Common myeloid progenitor, CD34-positive (primary cell): ENCODE results near the gene ENOX2.

Source experiments
- CTCF ChIA-PET: fragments of 350-600 bp; sonication (Branson Sonifier 250); formaldehyde crosslinking; loops from one replicate; lab custom pipeline; 2021; ENCODE audit warnings: antibody characterized with exemption; lab: Charles Lee
- POLR2A ChIA-PET: fragments of 350-600 bp; sonication (Branson Sonifier 250); formaldehyde crosslinking; loops from one replicate; lab custom pipeline; 2021; ENCODE audit warnings: antibody characterized with exemption; lab: Charles Lee
- DNase-seq, 3 donors: peaks; one replicate each; pipeline versions ENCODE4 v3.0.0 to v3.0.0-alpha.2; 2013
- H3K27ac ChIP-seq, 2 experiments: 1 replicate in 1 of 2; 2 replicates in 1 of 2; pipeline ENCODE4 v1.7.0; 2013; ENCODE audit warnings: inconsistent platforms in 2 of 2, low read length in 2 of 2, mild to moderate bottlenecking in 2 of 2, low read depth in 1 of 2, moderate library complexity in 1 of 2; ENCODE audit not compliant: severe bottlenecking in 2 of 2, insufficient read depth in 1 of 2, poor library complexity in 1 of 2
- H3K27me3 ChIP-seq, 5 experiments: replicated peaks in 2 of 5; 1 replicate in 3 of 5; 2 replicates in 2 of 5; pipeline versions ENCODE4 v1.6.1 to v1.7.0; 2013; ENCODE audit warnings: low read length in 4 of 5, mild to moderate bottlenecking in 2 of 5, moderate library complexity in 2 of 5, inconsistent platforms in 1 of 5; ENCODE audit not compliant: insufficient read depth in 5 of 5, control insufficient read depth in 4 of 5
- H3K36me3 ChIP-seq, 4 experiments: 1 replicate in 2 of 4; 2 replicates in 2 of 4; pipeline versions ENCODE4 v1.6.1 to v1.7.0; 2013; ENCODE audit warnings: low read length in 3 of 4, control low read depth in 1 of 4, mild to moderate bottlenecking in 1 of 4; ENCODE audit not compliant: control insufficient read depth in 4 of 4, insufficient read depth in 4 of 4
- H3K4me1 ChIP-seq, 4 experiments: 1 replicate in 3 of 4; 2 replicates in 1 of 4; pipeline versions ENCODE4 v1.6.1 to v1.7.1; 2013; ENCODE audit warnings: low read length in 3 of 4, mild to moderate bottlenecking in 3 of 4, control low read depth in 1 of 4, inconsistent platforms in 1 of 4, moderate library complexity in 1 of 4; ENCODE audit not compliant: control insufficient read depth in 4 of 4, insufficient read depth in 4 of 4; ENCODE audit errors: control extremely low read depth in 1 of 4
- H3K4me3 ChIP-seq, 7 experiments: 1 replicate in 4 of 7; 2 replicates in 3 of 7; pipeline versions ENCODE4 v1.5.1 to v1.7.0; 2013; ENCODE audit warnings: mild to moderate bottlenecking in 7 of 7, low read length in 6 of 7, moderate library complexity in 6 of 7, inconsistent platforms in 2 of 7, low read depth in 2 of 7, control low read depth in 1 of 7; ENCODE audit not compliant: insufficient read depth in 4 of 7, control insufficient read depth in 1 of 7; ENCODE audit errors: extremely low read depth in 1 of 7
- H3K9me3 ChIP-seq, 5 experiments: 1 replicate in 4 of 5; 2 replicates in 1 of 5; pipeline versions ENCODE4 v1.6.1 to v1.7.1; 2013; ENCODE audit warnings: low read length in 4 of 5, mild to moderate bottlenecking in 2 of 5, inconsistent platforms in 1 of 5, low read depth in 1 of 5, moderate library complexity in 1 of 5; ENCODE audit not compliant: control insufficient read depth in 4 of 5, insufficient read depth in 2 of 5; ENCODE audit errors: control extremely low read depth in 1 of 5
- WGBS: methylation state at CpG from one replicate; pipeline ENCODE4 v1.1.5; 2013; ENCODE audit not compliant: insufficient coverage; 5-methylcytosine and 5-hydroxymethylcytosine counted together

Gene ENOX2

DNA sequence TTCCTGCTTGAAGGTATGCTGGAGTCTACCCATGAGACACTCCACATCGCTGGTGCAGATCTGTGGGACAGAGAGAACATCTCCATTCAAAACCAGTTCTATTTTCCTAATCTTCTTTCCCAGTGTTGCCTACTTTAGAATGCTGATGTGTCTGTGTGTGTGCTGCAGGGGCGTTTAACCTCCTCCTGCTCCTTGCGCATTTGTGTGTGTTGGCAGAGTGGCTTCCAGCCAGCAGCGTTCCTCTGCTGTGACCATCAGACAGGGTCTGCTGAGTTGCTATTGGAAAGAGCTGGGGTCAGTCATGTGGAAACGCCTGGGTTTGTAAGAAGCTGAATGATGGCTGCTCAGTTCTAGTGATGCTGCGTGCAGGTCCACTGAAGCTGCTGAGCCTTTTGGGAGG is 277.6 kb downstream of the ENOX2 start:
- ChIA-PET POLR2A (no interaction called here), CTCF (no interaction called here)
- H3K36me3 ChIP-seq = peaks cover 0 to 2% (median 0%) of the 10 kb centered on the region in 4 experiments
- no peak for DNase-seq
- no peak overlapping the region for H3K27ac ChIP-seq
- peaks cover 0 to 6% (median 0%) of the 10 kb centered on the region in 4 experiments for H3K4me1 ChIP-seq
- H3K9me3 ChIP-seq = no peaks in the 10 kb centered on the region
- no peaks in the 10 kb centered on the region for H3K27me3 ChIP-seq
- WGBS = 86% methylated on average over 3 of the region's 6 CpGs
- H3K4me3 ChIP-seq = no peak overlapping the region

DNA sequence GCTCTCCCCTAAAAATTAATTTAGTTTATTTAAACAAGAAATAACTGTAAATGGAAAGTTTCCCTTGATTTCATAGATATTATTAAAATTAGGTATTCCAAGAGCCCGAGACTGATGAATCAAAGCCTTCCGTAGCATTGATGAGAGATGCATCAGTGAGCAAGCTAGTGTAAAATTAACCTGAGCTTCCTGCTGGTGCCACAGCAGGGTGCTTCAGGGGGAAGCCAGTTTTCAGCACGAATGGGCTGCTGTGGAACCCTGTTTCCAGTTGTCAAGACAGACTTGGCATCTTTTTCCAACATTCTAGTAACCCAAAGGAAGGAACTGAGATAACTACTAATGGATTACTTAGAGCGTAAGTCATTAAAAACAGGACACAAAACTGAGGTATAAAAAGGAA is 279.5 kb downstream of the ENOX2 start:
- ChIA-PET POLR2A (no interaction called here), CTCF (no interaction called here)
- no peak overlapping the region for H3K4me3 ChIP-seq
- no peak for DNase-seq
- peaks cover 0 to 2% (median 0%) of the 10 kb centered on the region in 4 experiments for H3K36me3 ChIP-seq
- H3K9me3 ChIP-seq = no peaks in the 10 kb centered on the region
- H3K27me3 ChIP-seq = no peaks in the 10 kb centered on the region
- peaks cover 0 to 6% (median 0%) of the 10 kb centered on the region in 4 experiments for H3K4me1 ChIP-seq
- 71% methylated on average over 3 of the region's 4 CpGs for WGBS
- H3K27ac ChIP-seq = no peak overlapping the region

DNA sequence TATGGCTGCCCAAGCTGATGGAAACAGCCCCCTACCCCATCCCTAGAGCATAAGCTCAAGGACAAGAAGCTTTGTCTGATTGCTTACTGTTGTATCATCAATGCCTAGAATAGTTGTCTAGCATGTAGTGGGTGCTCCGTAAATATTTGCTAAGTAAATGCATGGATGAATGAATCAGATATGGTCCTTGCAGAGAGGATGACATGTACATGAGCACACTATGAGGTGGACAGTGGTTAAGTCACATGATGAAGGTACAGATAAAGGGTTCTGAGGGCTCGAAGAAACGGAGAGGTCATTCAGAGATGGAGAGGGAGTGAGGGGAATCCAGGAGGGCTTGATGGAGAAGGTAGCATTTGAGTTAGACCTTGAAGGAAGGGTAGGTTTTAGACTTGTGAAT is 287.1 kb downstream of the ENOX2 start:
- 72% methylated on average over 3 of the region's 3 CpGs for WGBS
- CTCF ChIA-PET = no interaction called here
- no peaks in the 10 kb centered on the region for H3K36me3 ChIP-seq
- H3K9me3 ChIP-seq = no peaks in the 10 kb centered on the region
- POLR2A ChIA-PET = no interaction called here
- H3K4me3 ChIP-seq = no peak overlapping the region
- no peaks in the 10 kb centered on the region for H3K4me1 ChIP-seq
- no peak for DNase-seq
- H3K27ac ChIP-seq = no peak overlapping the region
- no peaks in the 10 kb centered on the region for H3K27me3 ChIP-seq

DNA sequence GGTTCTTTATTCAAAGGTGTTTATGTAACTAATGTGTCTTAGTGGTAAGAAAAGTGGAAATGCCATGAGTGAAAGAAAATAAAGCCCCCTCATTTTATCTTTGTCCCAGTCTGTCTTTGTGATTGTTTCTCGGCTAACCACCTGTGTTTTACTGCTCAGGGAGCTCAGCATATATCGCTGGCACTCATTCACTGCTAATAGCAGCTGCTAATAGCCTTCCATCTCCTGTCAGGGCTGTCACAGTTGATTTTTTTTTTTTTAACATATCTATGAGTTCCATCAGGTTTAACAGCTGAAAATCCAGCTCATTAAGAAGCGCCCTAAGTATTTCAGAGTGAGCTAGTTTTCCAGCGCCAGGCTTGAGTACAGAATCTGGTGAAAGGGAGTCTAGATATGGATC is 295.6 kb downstream of the ENOX2 start:
- DNase-seq = no peak
- ChIA-PET CTCF (no interaction called here), POLR2A (no interaction called here)
- no peaks in the 10 kb centered on the region for H3K4me1 ChIP-seq
- H3K27me3 ChIP-seq = no peaks in the 10 kb centered on the region
- 82% methylated on average over 3 of the region's 4 CpGs for WGBS
- H3K4me3 ChIP-seq = no peak overlapping the region
- no peaks in the 10 kb centered on the region for H3K36me3 ChIP-seq
- no peaks in the 10 kb centered on the region for H3K9me3 ChIP-seq
- no peak overlapping the region for H3K27ac ChIP-seq

DNA sequence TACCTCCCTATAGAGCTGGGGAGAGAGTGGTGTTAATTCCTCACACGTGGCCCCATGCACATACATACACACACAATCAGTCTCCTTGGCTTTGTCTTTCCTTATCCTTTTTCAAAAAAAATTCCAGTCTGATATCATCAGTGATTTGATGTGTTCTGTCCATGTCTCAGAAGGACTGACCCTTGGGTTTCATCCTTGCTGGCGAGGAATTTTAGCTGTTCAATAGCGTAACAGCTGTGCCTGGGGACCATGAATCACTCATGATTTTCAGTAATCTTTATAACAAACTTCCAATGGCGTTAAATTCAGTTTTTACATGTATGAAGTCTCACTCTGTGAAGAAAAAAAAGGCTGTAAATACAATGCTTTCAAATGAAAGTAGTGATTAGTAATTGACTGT is 296.6 kb downstream of the ENOX2 start:
- H3K27ac ChIP-seq = no peak overlapping the region
- no peaks in the 10 kb centered on the region for H3K9me3 ChIP-seq
- no peaks in the 10 kb centered on the region for H3K27me3 ChIP-seq
- no peaks in the 10 kb centered on the region for H3K36me3 ChIP-seq
- no peak overlapping the region for H3K4me3 ChIP-seq
- no peak for DNase-seq
- POLR2A ChIA-PET = no interaction called here
- CTCF ChIA-PET = no interaction called here
- H3K4me1 ChIP-seq = no peaks in the 10 kb centered on the region
- 80% methylated on average over 1 of the region's 4 CpGs for WGBS

DNA sequence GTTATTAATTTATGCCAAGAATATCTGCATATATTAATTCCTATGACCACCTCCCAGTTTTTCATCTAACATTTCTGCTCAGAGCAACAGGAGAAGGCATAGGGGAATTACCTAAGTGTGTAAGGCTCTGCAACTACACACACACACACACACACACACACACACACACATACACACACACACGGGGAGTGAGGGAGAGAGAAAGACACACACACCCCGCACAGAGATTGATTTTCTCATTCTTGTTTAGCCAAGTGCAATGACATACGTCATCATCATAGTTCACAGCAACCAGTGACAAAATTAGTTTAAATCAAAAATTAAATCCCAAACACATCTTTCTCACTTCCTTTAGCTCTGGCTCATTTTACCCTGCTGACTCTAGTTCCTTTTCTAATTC is 298.1 kb downstream of the ENOX2 start:
- no peaks in the 10 kb centered on the region for H3K36me3 ChIP-seq
- CTCF ChIA-PET = no interaction called here
- no peaks in the 10 kb centered on the region for H3K9me3 ChIP-seq
- H3K27ac ChIP-seq = no peak overlapping the region
- H3K4me1 ChIP-seq = no peaks in the 10 kb centered on the region
- H3K4me3 ChIP-seq = no peak overlapping the region
- POLR2A ChIA-PET = no interaction called here
- DNase-seq = no peak
- WGBS = 89% methylated on average over 1 of the region's 3 CpGs
- H3K27me3 ChIP-seq = no peaks in the 10 kb centered on the region

DNA sequence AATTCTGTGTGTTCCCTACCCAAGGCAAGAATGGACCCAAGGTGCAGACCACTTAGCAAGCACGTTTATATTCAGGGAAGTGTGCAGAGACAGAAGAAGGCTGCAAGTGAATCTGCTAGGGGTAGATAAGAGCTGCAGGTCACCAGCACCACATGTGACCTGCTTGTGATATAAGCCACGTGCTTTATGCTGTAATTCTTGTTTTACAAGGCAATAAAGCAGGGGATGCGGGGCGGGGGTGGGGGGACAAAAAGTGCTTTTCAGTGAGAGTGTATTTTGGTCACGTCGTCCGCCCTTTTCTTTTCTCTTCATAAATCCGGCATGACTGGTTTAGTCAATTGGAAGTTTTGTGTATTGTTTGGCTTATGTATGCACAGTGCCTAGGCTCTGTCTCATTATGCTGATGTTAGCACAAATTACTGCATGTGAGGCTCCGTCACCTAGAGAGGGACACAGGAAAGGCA is 308.5 kb downstream of the ENOX2 start:
- H3K4me1 ChIP-seq = peaks cover 0 to 2% (median 0%) of the 10 kb centered on the region in 4 experiments
- no peaks in the 10 kb centered on the region for H3K36me3 ChIP-seq
- H3K27me3 ChIP-seq = no peaks in the 10 kb centered on the region
- peak; percentile 43 to 83 (median 56) for DNase-seq
- H3K27ac ChIP-seq = no peak overlapping the region
- H3K9me3 ChIP-seq = no peaks in the 10 kb centered on the region
- CTCF ChIA-PET = no interaction called here
- POLR2A ChIA-PET = no interaction called here
- H3K4me3 ChIP-seq = no peak overlapping the region
- WGBS = 0% methylated on average over 2 of the region's 9 CpGs
